HG02884 (cell line): ENCODE data around the gene SEZ6L2.
"Not testable (repeated sequence)": the region's sequence is repeated elsewhere in the genome, so short reads cannot be mapped to it uniquely, and the experiment has no call there.

Experiments used
- ATAC-seq: cut with Tn5 transposase; IDR thresholded peaks from one replicate; pipeline ENCODE4 v1.9.1; 2021; ENCODE audit warnings: mild to moderate bottlenecking, moderate library complexity; ENCODE audit not compliant: unreplicated experiment

The SEZ6L2 gene

GRCh38 chr16:29891525-29892457 is 7.6 kb downstream of the SEZ6L2 start:
- no peak for ATAC-seq

- not testable (repeated sequence) for ATAC-seq
Observed at GRCh38 chr16:29889372-29889771, 10.0 kb downstream of the SEZ6L2 start.

GRCh38 chr16:29883987-29884386 is 15.4 kb downstream of the SEZ6L2 start:
- ATAC-seq, result no peak

GRCh38 chr16:29881050-29881449 is 18.3 kb downstream of the SEZ6L2 start:
- no peak for ATAC-seq

GRCh38 chr16:29878172-29878571 is 21.2 kb downstream of the SEZ6L2 start:
- no peak for ATAC-seq

GRCh38 chr16:29877266-29877961 is 21.9 kb downstream of the SEZ6L2 start:
- no peak for ATAC-seq

GRCh38 chr16:29876594-29877249 is 22.6 kb downstream of the SEZ6L2 start:
- ATAC-seq, result no peak

- no peak for ATAC-seq
Observed at GRCh38 chr16:29876217-29876593, 23.1 kb downstream of the SEZ6L2 start.

GRCh38 chr16:29875206-29875605 is 24.1 kb downstream of the SEZ6L2 start:
- no peak for ATAC-seq

GRCh38 chr16:29873319-29873718 is 26.0 kb downstream of the SEZ6L2 start:
- no peak for ATAC-seq

GRCh38 chr16:29871822-29872546 is 27.4 kb downstream of the SEZ6L2 start:
- ATAC-seq, result no peak

- not testable (repeated sequence) for ATAC-seq
Observed at GRCh38 chr16:29869067-29869466, 30.3 kb downstream of the SEZ6L2 start.

GRCh38 chr16:29868396-29869009 is 30.8 kb downstream of the SEZ6L2 start:
- ATAC-seq, result no peak

GRCh38 chr16:29864205-29864604 is 35.1 kb downstream of the SEZ6L2 start:
- ATAC-seq, result no peak

- ATAC-seq, result no peak
Observed at GRCh38 chr16:29863669-29863984, 35.7 kb downstream of the SEZ6L2 start.

GRCh38 chr16:29862884-29863668 is 36.3 kb downstream of the SEZ6L2 start, which contains the start of gene CDIPT:
Gene CDIPT, minus strand, starts transcription at chr16:29863226. Its CDS starts 369 bp downstream, at chr16:29862857.
- peak; percentile 95 for ATAC-seq

GRCh38 chr16:29862383-29862883 is 36.9 kb downstream of the SEZ6L2 start:
- no peak for ATAC-seq

GRCh38 chr16:29860218-29860617 is 39.1 kb downstream of the SEZ6L2 start:
- no peak for ATAC-seq

GRCh38 chr16:29858974-29859373 is 40.4 kb downstream of the SEZ6L2 start:
- no peak for ATAC-seq
